HepG2 (cell line): ENCODE data around the gene UBE4A. TPM values are rescaled to one million over a fixed set of nuclear protein-coding genes. Genes with fewer than 3 reads are reported as not detected.

ENCODE experiments used
- ATAC-seq: fragments of 200-7000 bp; cut with Tn5 transposase; 3 replicates; pipeline ENCODE4 v1.9.1; 2020; ENCODE audit warnings: mild to moderate bottlenecking, moderate library complexity
- BruUV-seq: library from RNA; stranded (reverse); fragments of 400-500 nt; replicated peaks from 2 replicates; lab custom pipeline; 2021; lab: Mats Ljungman, UMichigan
- CTCF ChIA-PET: fragments of 300-600 bp; formaldehyde crosslinking; extraction: SDS; loops from one replicate; lab custom pipeline; 2021; ENCODE audit warnings: low total read pairs, inconsistent platforms, low intra/inter-chr PET ratio; lab: Yijun Ruan, JAX
- POLR2A ChIA-PET: fragments of 350-600 bp; sonication (Branson Sonifier 250); formaldehyde crosslinking; loops from one replicate; lab custom pipeline; 2020; ENCODE audit warnings: antibody characterized with exemption, inconsistent platforms; lab: Yijun Ruan, JAX
- DNase-seq: peaks from one replicate; pipeline ENCODE4 v3.0.0-alpha.2; 2015; ENCODE audit warnings: low spot score
- FAIRE-seq: peaks from 3 replicates; lab custom pipeline; 2011; peaks lifted over from hg19 to GRCh38; lab: Jason Lieb, UNC
- H2AFZ ChIP-seq: one replicate; pipeline ENCODE4 v1.6.1; 2011; ENCODE audit warnings: low read length, inconsistent platforms
- H3K27ac ChIP-seq: fragments of 300-600 bp; 3 replicates; pipeline ENCODE4 v1.8.0; 2011; ENCODE audit warnings: mixed run types, mild to moderate bottlenecking, mixed read lengths, low read length, inconsistent platforms; ENCODE audit not compliant: insufficient read depth; ENCODE audit errors: extremely low read length
- H3K27me3 ChIP-seq, 2 experiments: fragments of 200-600 bp in 1 of 2; 2 replicates in 1 of 2; 3 replicates in 1 of 2; pipeline versions ENCODE4 v1.6.0 to v1.8.0; 2011; ENCODE audit warnings: low read length in 2 of 2, mild to moderate bottlenecking in 2 of 2, moderate library complexity in 2 of 2, inconsistent platforms in 1 of 2; ENCODE audit not compliant: insufficient read depth in 2 of 2, control insufficient read depth in 1 of 2
- H3K36me3 ChIP-seq, 2 experiments: fragments of 200-600 bp in 1 of 2; replicated peaks in 1 of 2; 2 replicates in 1 of 2; 3 replicates in 1 of 2; pipeline versions ENCODE4 v1.5.1 to v1.8.0; 2011; ENCODE audit warnings: low read length in 2 of 2, inconsistent platforms in 1 of 2; ENCODE audit not compliant: insufficient read depth in 2 of 2, control insufficient read depth in 1 of 2
- H3K4me1 ChIP-seq: 2 replicates; pipeline ENCODE4 v1.5.1; 2012; ENCODE audit warnings: low read length, inconsistent platforms; ENCODE audit not compliant: insufficient read depth
- H3K4me2 ChIP-seq: 2 replicates; pipeline ENCODE4 v1.6.0; 2011; ENCODE audit warnings: low read depth, low read length, inconsistent platforms
- H3K4me3 ChIP-seq, 3 experiments: fragments of 200-600 bp in 1 of 3; sonication (generic), shearing (Covaris generic) in 1 of 3; replicated peaks in 1 of 3; 2 replicates each; pipeline ENCODE4 v1.5.1; 2011 to 2016; ENCODE audit warnings: low read length in 3 of 3, inconsistent platforms in 2 of 3, low read depth in 2 of 3, mild to moderate bottlenecking in 2 of 3, control low read depth in 1 of 3, mixed read lengths in 1 of 3; ENCODE audit not compliant: insufficient read depth in 1 of 3
- H3K79me2 ChIP-seq: one replicate; pipeline ENCODE4 v1.6.1; 2011; ENCODE audit warnings: low read length, inconsistent platforms; ENCODE audit not compliant: insufficient read depth
- H3K9ac ChIP-seq: 2 replicates; pipeline ENCODE4 v1.6.0; 2011; ENCODE audit warnings: mild to moderate bottlenecking, low read depth, low read length, inconsistent platforms; ENCODE audit not compliant: insufficient read depth
- H3K9me3 ChIP-seq: 2 replicates; pipeline ENCODE4 v1.5.1; 2012; ENCODE audit warnings: mild to moderate bottlenecking, low read length
- H4K20me1 ChIP-seq: 2 replicates; pipeline ENCODE4 v1.6.0; 2011; ENCODE audit warnings: inconsistent platforms, mild to moderate bottlenecking, low read length, moderate library complexity; ENCODE audit not compliant: insufficient read depth
- AKAP8 ChIP-seq: sonication (generic); formaldehyde crosslinking; IDR thresholded peaks from 2 replicates; pipeline ENCODE4 v1.5.1; 2020; ENCODE audit warnings: mild to moderate bottlenecking, missing genetic modification reagents
- DR1 ChIP-seq: sonication (generic); formaldehyde crosslinking; IDR thresholded peaks from 2 replicates; pipeline ENCODE4 v1.8.0; 2021; ENCODE audit warnings: mild to moderate bottlenecking, missing genetic modification reagents, inconsistent platforms
- DZIP1 ChIP-seq: sonication (generic); formaldehyde crosslinking; IDR thresholded peaks from 2 replicates; pipeline ENCODE4 v1.5.0; 2020; ENCODE audit warnings: mild to moderate bottlenecking, missing genetic modification reagents
- LBX2 ChIP-seq: sonication (generic); formaldehyde crosslinking; IDR thresholded peaks from 2 replicates; pipeline ENCODE4 v1.5.0; 2020; ENCODE audit warnings: missing genetic modification reagents, mild to moderate bottlenecking, borderline replicate concordance
- POGK ChIP-seq: sonication (generic); formaldehyde crosslinking; conservative IDR thresholded peaks from 2 replicates; pipeline ENCODE4 v1.8.0; 2022; ENCODE audit warnings: mild to moderate bottlenecking, moderate library complexity, missing genetic modification reagents
- POLR2G ChIP-seq: fragments of 200-400 bp; formaldehyde crosslinking; IDR thresholded peaks from 2 replicates; pipeline ENCODE4 v1.6.1; 2018; ENCODE audit warnings: mild to moderate bottlenecking, low read depth, low read length, moderate library complexity
- ZNF264 ChIP-seq: sonication (generic); formaldehyde crosslinking; IDR thresholded peaks from 2 replicates; pipeline ENCODE4 v1.4.0; 2020; ENCODE audit warnings: missing genetic modification reagents
- WGBS: methylation state at CpG from one replicate; pipeline ENCODE4 v1.1.6; 2017; ENCODE audit warnings: low lambda C conversion rate; 5-methylcytosine and 5-hydroxymethylcytosine counted together
- in situ Hi-C: cut with HindIII; loops from 2 replicates; pipeline ENCODE4 v1.10.0; 2017; ENCODE audit warnings: low pct_unique_long_range_greater_than_20kb; ENCODE audit not compliant: extremely low pct_ligation_motif_present
- intact Hi-C: fragments of 100-400 bp; cut with micrococcal nuclease; formaldehyde crosslinking; loops from one replicate; pipeline ENCODE4 v1.10.0; 2022; ENCODE audit not compliant: unreplicated experiment
- polyA plus RNA-seq, 8 experiments: library from polyadenylated mRNA; depleted of rRNA in 3 of 8; stranded (reverse) in 7 of 8; unstranded in 1 of 8; fragments of >200 nt; fragmentation: Illumina TruSeq in 4 of 8; extraction: Trizol in 4 of 8; gene quantifications; 2 replicates each; pipeline versions ENCODE4 v1.2.1 to v1.2.3, GENCODE V29; 2011 to 2016; ENCODE audit warnings: low read depth in 4 of 8, missing spikeins in 1 of 8, mixed read lengths in 1 of 8; ENCODE audit not compliant: insufficient read depth in 1 of 8
- total RNA-seq, 5 experiments: library from RNA; depleted of rRNA; stranded (reverse); fragments of >200 nt; fragmentation: Illumina TruSeq; extraction: Trizol; gene quantifications; 2 replicates each; pipeline ENCODE4 v1.2.3, GENCODE V29; 2016; ENCODE audit warnings: low read depth in 1 of 5
- TF ChIP-seq, protein P1 (sequence below): sonication (generic); formaldehyde crosslinking; IDR thresholded peaks from 2 replicates; pipeline ENCODE4 v1.4.0; 2020; ENCODE audit warnings: missing genetic modification reagents, borderline replicate concordance
- TF ChIP-seq, protein P2 (sequence below): sonication (generic); formaldehyde crosslinking; IDR thresholded peaks from 2 replicates; pipeline ENCODE4 v1.8.0; 2022; ENCODE audit warnings: mild to moderate bottlenecking, missing genetic modification reagents, moderate library complexity

The UBE4A gene
- total and polyA plus RNA-seq, 2 of the 13 experiments (the other 11 are each of a cell fraction or from before 2014, with no cell fraction given) = 15.1 to 32.7 TPM

DNA sequence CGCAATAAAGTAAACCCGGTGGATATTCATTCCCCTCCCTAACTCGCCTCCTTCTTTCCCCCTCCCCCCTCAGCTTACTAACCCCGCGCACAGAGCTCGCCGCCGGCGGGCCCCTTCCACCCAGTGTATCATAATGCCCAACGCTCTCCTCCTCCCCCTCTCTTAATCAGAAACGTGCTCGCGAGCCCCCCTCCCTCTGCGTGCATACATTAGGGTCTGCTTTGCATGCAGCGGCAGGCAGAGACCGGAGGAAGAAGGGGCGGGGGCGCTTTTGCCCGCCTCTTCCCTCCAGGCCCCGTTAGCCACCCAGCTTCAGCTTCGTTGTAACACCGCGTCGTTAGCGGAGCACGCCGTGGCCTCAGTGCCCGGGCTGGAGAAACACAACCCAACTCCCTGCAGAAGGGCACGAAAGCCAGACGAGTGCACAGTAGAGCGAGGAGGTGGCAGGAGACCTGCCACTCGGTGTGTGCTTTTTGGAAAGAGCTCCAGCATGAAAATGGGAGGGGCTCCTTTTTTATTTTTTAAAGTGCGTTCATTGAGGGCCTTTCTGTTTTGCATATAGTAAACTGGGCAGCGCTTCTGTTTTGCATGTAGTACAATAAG is 76.0 kb downstream of the UBE4A start (continued):
- 0 out of 2 replicates have a peak, but pooled peaks have one; percentile 41 for TF ChIP-seq DR1 (CRISPR knock-in tag)

DNA sequence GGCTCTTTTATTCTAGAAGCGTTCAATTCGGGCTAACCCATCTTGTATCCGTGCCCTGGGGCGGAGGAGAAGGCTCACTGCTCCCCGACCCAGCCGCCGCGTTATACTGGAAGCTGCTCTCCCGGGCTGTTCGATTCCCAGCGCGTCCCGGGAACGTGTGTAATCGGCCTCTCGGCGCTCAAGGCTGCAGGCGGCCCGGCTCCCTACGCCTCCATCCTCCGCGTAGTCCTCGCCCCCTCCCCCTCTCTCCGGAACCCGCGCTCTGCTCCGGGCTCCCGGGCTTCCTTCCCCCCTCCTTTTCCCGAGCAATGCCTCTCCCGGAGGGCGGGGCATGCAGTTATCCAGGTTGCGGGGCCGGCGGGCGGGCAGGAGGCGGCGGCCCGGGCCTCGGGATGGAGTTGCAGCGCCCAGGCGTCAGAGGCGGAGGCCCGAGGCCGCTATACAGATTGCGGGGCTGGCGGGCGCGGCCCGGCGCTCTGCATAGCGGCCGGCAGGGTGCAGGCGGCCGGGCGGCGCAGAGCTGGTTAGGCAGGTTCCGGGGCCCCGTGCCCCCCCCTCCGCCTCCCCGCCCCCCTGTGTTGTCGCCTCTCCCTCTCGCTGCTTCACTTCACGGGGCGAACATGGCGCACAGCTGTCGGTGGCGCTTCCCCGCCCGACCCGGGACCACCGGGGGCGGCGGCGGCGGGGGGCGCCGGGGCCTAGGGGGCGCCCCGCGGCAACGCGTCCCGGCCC is 76.7 kb downstream of the UBE4A start, which contains the start of gene KMT2A:
Gene KMT2A (plus strand): TSS at position 600 of the 732 bp plus-strand sequence. CDS start 21 bp downstream, at position 621.
- under 1% methylated on average over 21 of the region's 83 CpGs for WGBS
- intact Hi-C loops = loop anchor here (2.0 kb wide), 2 partner anchors 35 to 53 kb away; partner anchors contain the start of gene ATP5MG
- POLR2A ChIA-PET = interaction anchor here (1.0 to 2.1 kb wide), 10 partner anchors 9 to 224 kb away, joined by 3 to 20 read pairs (median 4); partner anchors contain the start of gene TMEM25
- H3K9ac ChIP-seq = peak within 1 kb of the TSS; percentile 84
- peaks cover 33% of the 10 kb centered on the region for H4K20me1 ChIP-seq
- H3K9me3 ChIP-seq = no peaks in the 10 kb centered on the region
- no TSS peak for BruUV-seq
- DNase-seq (peak; percentile 93), FAIRE-seq (no peak), ATAC-seq (peak; percentile 75)
- in situ Hi-C loops = no loop called here
- H3K4me1 ChIP-seq = peaks cover 53% of the 10 kb centered on the region
- peak within 1 kb of the TSS; percentile 90 to 97 (median 92) for H3K4me3 ChIP-seq
- H2AFZ ChIP-seq = no peak within 1 kb of the TSS
- peak within 1 kb of the TSS; percentile 87 for H3K27ac ChIP-seq
- H3K27me3 ChIP-seq = no peaks in the 10 kb centered on the region
- H3K4me2 ChIP-seq = peak within 1 kb of the TSS; percentile 100
- no peaks in the 10 kb centered on the region; a peak in 2 of 5 replicates for H3K36me3 ChIP-seq
- H3K79me2 ChIP-seq = peaks cover 45% of the 10 kb centered on the region
- CTCF ChIA-PET = no interaction called here
- TF ChIP-seq, protein P1, sequence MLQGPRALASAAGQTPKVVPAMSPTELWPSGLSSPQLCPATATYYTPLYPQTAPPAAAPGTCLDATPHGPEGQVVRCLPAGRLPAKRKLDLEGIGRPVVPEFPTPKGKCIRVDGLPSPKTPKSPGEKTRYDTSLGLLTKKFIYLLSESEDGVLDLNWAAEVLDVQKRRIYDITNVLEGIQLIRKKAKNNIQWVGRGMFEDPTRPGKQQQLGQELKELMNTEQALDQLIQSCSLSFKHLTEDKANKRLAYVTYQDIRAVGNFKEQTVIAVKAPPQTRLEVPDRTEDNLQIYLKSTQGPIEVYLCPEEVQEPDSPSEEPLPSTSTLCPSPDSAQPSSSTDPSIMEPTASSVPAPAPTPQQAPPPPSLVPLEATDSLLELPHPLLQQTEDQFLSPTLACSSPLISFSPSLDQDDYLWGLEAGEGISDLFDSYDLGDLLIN (CRISPR knock-in tag) = peak; percentile 58; the same call in 1 of the 2 replicates
- no peak for TF ChIP-seq AKAP8
- no peak for TF ChIP-seq DZIP1 (CRISPR knock-in tag)
- TF ChIP-seq, protein P2, sequence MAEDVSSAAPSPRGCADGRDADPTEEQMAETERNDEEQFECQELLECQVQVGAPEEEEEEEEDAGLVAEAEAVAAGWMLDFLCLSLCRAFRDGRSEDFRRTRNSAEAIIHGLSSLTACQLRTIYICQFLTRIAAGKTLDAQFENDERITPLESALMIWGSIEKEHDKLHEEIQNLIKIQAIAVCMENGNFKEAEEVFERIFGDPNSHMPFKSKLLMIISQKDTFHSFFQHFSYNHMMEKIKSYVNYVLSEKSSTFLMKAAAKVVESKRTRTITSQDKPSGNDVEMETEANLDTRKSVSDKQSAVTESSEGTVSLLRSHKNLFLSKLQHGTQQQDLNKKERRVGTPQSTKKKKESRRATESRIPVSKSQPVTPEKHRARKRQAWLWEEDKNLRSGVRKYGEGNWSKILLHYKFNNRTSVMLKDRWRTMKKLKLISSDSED (CRISPR knock-in tag) = no peak
- no peak for TF ChIP-seq ZNF264
- no peak for TF ChIP-seq LBX2
- peak; percentile 84 for TF ChIP-seq POGK
- TF ChIP-seq POLR2G = peak; percentile 81
